KMS-11 (cell line): ENCODE measurements around the gene PGLYRP3.
A peak's percentile ranks its signal among the peaks of the same experiment; 100 is the strongest.

Source experiments
- H2AFZ ChIP-seq: fragments of 200-600 bp; sonication (generic); 2 replicates; pipeline ENCODE4 v1.6.1; 2016; ENCODE audit warnings: antibody characterized with exemption, mixed run types, low read depth
- H3K27ac ChIP-seq: fragments of 200-600 bp; sonication (generic); 2 replicates; pipeline ENCODE4 v1.6.1; 2016; ENCODE audit warnings: mild to moderate bottlenecking, mixed run types
- H3K27me3 ChIP-seq: fragments of 200-600 bp; sonication (generic); 2 replicates; pipeline ENCODE4 v1.6.1; 2017; ENCODE audit warnings: mild to moderate bottlenecking, low read depth, mixed run types, moderate library complexity; ENCODE audit not compliant: insufficient read depth
- H3K36me3 ChIP-seq: fragments of 200-600 bp; sonication (generic); 2 replicates; pipeline ENCODE4 v1.6.1; 2017; ENCODE audit warnings: mild to moderate bottlenecking, mixed run types; ENCODE audit not compliant: insufficient read depth
- H3K4me1 ChIP-seq: fragments of 200-600 bp; sonication (generic); 2 replicates; pipeline ENCODE4 v1.6.1; 2016; ENCODE audit warnings: mild to moderate bottlenecking, low read depth, mixed run types; ENCODE audit not compliant: poor library complexity, severe bottlenecking
- H3K4me2 ChIP-seq: fragments of 200-600 bp; sonication (generic); 2 replicates; pipeline ENCODE4 v1.7.0; 2016; ENCODE audit warnings: mild to moderate bottlenecking, mixed run types
- H3K4me3 ChIP-seq: fragments of 200-600 bp; sonication (generic); IDR thresholded peaks from 2 replicates; pipeline ENCODE4 v1.6.1; 2017; ENCODE audit warnings: low read depth, low read length, mixed read lengths; ENCODE audit not compliant: insufficient read depth
- H3K79me2 ChIP-seq: fragments of 200-600 bp; sonication (generic); 2 replicates; pipeline ENCODE4 v1.6.1; 2016; ENCODE audit warnings: low read depth, mixed run types; ENCODE audit not compliant: insufficient read depth
- H3K9ac ChIP-seq: fragments of 200-600 bp; sonication (generic); 2 replicates; pipeline ENCODE4 v1.6.1; 2016; ENCODE audit warnings: mild to moderate bottlenecking, mixed run types
- H4K20me1 ChIP-seq: fragments of 200-600 bp; sonication (generic); 2 replicates; pipeline ENCODE4 v1.6.1; 2016; ENCODE audit warnings: mild to moderate bottlenecking, mixed run types; ENCODE audit not compliant: insufficient read depth
- CTCF ChIP-seq: fragments of 200-600 bp; sonication (generic); conservative IDR thresholded peaks from 2 replicates; pipeline ENCODE4 v1.6.1; 2017; ENCODE audit warnings: low read depth, mild to moderate bottlenecking, antibody characterized with exemption, low read length, moderate library complexity, mixed read lengths

The PGLYRP3 gene

DNA sequence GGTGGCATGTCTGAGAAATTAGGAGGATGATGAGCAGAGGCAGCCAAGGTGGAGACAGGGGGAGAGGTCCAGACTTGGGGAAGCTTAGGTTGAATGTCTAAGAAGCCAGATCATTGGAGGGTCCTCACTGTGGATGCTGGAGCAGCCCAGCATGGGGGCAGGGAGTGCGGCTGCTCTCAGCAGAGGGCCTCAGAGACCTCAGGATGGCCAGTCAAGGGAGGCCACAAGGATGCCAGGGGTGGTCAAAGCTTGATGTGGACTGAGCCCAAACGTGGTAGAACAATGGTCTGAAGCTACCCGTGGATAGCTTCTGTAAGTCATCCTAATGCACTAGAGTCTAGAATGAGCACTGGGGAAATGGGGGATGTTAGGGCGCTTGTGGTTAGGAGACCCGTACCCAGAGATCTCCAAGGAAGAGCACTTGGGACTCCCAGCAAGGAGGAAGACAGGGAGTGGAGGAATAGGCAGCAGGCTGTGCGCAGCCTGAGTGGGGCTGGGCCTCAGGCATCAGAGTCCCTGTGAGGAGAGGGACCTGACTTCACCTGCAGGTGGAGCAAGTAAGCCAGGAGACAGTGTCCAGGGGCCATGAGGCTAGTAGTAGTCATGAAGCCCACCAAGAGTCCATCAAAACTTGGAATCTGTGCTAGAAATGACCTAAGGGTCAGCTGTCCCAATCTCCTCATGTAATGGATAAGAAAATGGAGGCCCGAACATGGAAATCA lies 40.6 kb upstream of the PGLYRP3 start:
- no peak overlapping the region for H3K4me2 ChIP-seq
- H3K4me1 ChIP-seq: peaks cover 10% of the 10 kb centered on the region
- no peak overlapping the region; the same call in 1 of the 2 replicates for H2AFZ ChIP-seq
- H3K36me3 ChIP-seq: no peaks in the 10 kb centered on the region
- no peaks in the 10 kb centered on the region for H3K79me2 ChIP-seq
- H3K4me3 ChIP-seq: no peak overlapping the region
- no peak overlapping the region for H3K27ac ChIP-seq
- peak; percentile 85 for TF ChIP-seq CTCF
- H3K27me3 ChIP-seq: no peaks in the 10 kb centered on the region
- no peak overlapping the region for H3K9ac ChIP-seq
- H4K20me1 ChIP-seq: no peaks in the 10 kb centered on the region

DNA sequence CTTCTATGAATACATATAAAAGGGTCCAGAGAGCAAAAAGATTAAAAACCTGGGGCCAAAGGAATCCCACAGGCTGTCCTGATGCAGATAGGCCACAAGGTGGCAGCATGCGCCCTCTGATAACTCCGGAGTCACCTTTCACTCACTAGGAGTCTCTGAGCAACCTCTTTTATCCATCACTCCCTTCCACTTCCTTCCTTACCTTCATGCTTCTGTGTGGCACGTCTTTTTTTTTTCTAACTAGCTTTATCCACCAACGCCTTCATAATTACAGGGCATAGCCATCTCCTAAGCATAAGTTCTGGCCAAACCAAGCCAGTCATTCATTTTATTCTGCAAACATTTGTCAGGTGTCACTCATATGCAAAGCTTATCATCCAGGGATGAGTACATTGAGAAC lies 39.8 kb upstream of the PGLYRP3 start:
- Histone ChIP-seq H3K9ac (no peak overlapping the region), H4K20me1 (no peaks in the 10 kb centered on the region), H3K27me3 (no peaks in the 10 kb centered on the region), H3K4me1 (peaks cover 10% of the 10 kb centered on the region), H3K4me2 (no peak overlapping the region), H3K27ac (no peak overlapping the region), H2AFZ (no peak overlapping the region), H3K4me3 (no peak overlapping the region), H3K36me3 (no peaks in the 10 kb centered on the region), H3K79me2 (no peaks in the 10 kb centered on the region)
- TF ChIP-seq CTCF: peak; percentile 99

- Histone ChIP-seq H3K4me1 (peaks cover 27% of the 10 kb centered on the region), H2AFZ (no peak overlapping the region), H3K36me3 (no peaks in the 10 kb centered on the region), H3K79me2 (no peaks in the 10 kb centered on the region), H3K4me2 (no peak overlapping the region), H4K20me1 (no peaks in the 10 kb centered on the region), H3K27ac (no peak overlapping the region), H3K27me3 (no peaks in the 10 kb centered on the region), H3K4me3 (no peak overlapping the region), H3K9ac (no peak overlapping the region)
- no peak for TF ChIP-seq CTCF
These were observed 37.7 kb upstream of the PGLYRP3 start for GRCh38 chr1:153350321-153350957.

GRCh38 chr1:153349363-153350320 lies 36.9 kb upstream of the PGLYRP3 start:
- no peak overlapping the region for H3K4me2 ChIP-seq
- H3K4me1 ChIP-seq: peaks cover 31% of the 10 kb centered on the region
- no peaks in the 10 kb centered on the region for H3K79me2 ChIP-seq
- H2AFZ ChIP-seq: no peak overlapping the region
- no peak for TF ChIP-seq CTCF
- no peaks in the 10 kb centered on the region for H3K36me3 ChIP-seq
- no peaks in the 10 kb centered on the region for H3K27me3 ChIP-seq
- H3K9ac ChIP-seq: no peak overlapping the region
- no peak overlapping the region for H3K27ac ChIP-seq
- no peaks in the 10 kb centered on the region for H4K20me1 ChIP-seq
- no peak overlapping the region for H3K4me3 ChIP-seq
